H9 (cell line): ENCODE measurements around the gene RNF181. TPM values are rescaled to one million over a fixed set of nuclear protein-coding genes. Genes with fewer than 3 reads are reported as not detected.

Experiments
- DNase-seq: peaks from one replicate; pipeline ENCODE4 v3.0.0-alpha.2; 2017
- H2AFZ ChIP-seq: one replicate; pipeline ENCODE4 v1.6.1; 2013; ENCODE audit warnings: mild to moderate bottlenecking, low read length, control low read depth, moderate library complexity
- H2AK5ac ChIP-seq: 2 replicates; pipeline ENCODE4 v1.6.1; 2013; ENCODE audit warnings: low read length, control low read depth, mixed read lengths; ENCODE audit not compliant: insufficient read length
- H2BK120ac ChIP-seq: one replicate; pipeline ENCODE4 v1.6.1; 2013; ENCODE audit warnings: low read depth, mild to moderate bottlenecking, low read length, control low read depth, inconsistent platforms; ENCODE audit not compliant: poor library complexity, severe bottlenecking
- H2BK12ac ChIP-seq: 2 replicates; pipeline ENCODE4 v1.6.1; 2013; ENCODE audit warnings: low read length, control low read depth, mixed read lengths, low read depth; ENCODE audit not compliant: insufficient read length
- H2BK15ac ChIP-seq: 2 replicates; pipeline ENCODE4 v1.6.1; 2013; ENCODE audit warnings: low read depth, low read length, control low read depth
- H2BK20ac ChIP-seq: one replicate; pipeline ENCODE4 v1.6.1; 2013; ENCODE audit warnings: low read depth, mild to moderate bottlenecking, low read length, control low read depth, inconsistent platforms; ENCODE audit not compliant: poor library complexity, severe bottlenecking
- H2BK5ac ChIP-seq: 2 replicates; pipeline ENCODE4 v1.6.1; 2013; ENCODE audit warnings: low read length, control low read depth, mixed read lengths; ENCODE audit not compliant: insufficient read length
- H3K14ac ChIP-seq: 2 replicates; pipeline ENCODE4 v1.6.1; 2013; ENCODE audit warnings: low read length, control low read depth; ENCODE audit not compliant: insufficient read depth
- H3K18ac ChIP-seq: 2 replicates; pipeline ENCODE4 v1.6.1; 2013; ENCODE audit warnings: low read depth, mild to moderate bottlenecking, mixed read lengths, low read length, control low read depth; ENCODE audit not compliant: insufficient read length
- H3K23ac ChIP-seq: 2 replicates; pipeline ENCODE4 v1.6.1; 2013; ENCODE audit warnings: low read length, control low read depth, mixed read lengths, low read depth; ENCODE audit not compliant: insufficient read length
- H3K23me2 ChIP-seq: 2 replicates; pipeline ENCODE4 v1.6.1; 2013; ENCODE audit warnings: low read depth, mild to moderate bottlenecking, mixed read lengths, low read length, control low read depth; ENCODE audit not compliant: insufficient read length, poor library complexity, severe bottlenecking
- H3K27ac ChIP-seq: 2 replicates; pipeline ENCODE4 v1.5.1; 2013; ENCODE audit warnings: low read length, control low read depth, mixed read lengths, low read depth; ENCODE audit not compliant: insufficient read length
- H3K27me3 ChIP-seq: 2 replicates; pipeline ENCODE4 v1.6.1; 2013; ENCODE audit warnings: low read length, control low read depth, inconsistent platforms; ENCODE audit not compliant: insufficient read depth
- H3K4ac ChIP-seq: 2 replicates; pipeline ENCODE4 v1.6.1; 2013; ENCODE audit warnings: low read depth, mild to moderate bottlenecking, control low read depth, inconsistent platforms, low read length, moderate library complexity
- H3K4me1 ChIP-seq: 2 replicates; pipeline ENCODE4 v1.6.1; 2013; ENCODE audit warnings: low read length, control low read depth, inconsistent platforms; ENCODE audit not compliant: insufficient read depth
- H3K4me2 ChIP-seq: 2 replicates; pipeline ENCODE4 v1.6.1; 2013; ENCODE audit warnings: low read length, control low read depth, mixed read lengths; ENCODE audit not compliant: insufficient read length, insufficient read depth
- H3K56ac ChIP-seq: 2 replicates; pipeline ENCODE4 v1.6.1; 2013; ENCODE audit warnings: low read depth, mild to moderate bottlenecking, mixed read lengths, low read length, control low read depth; ENCODE audit not compliant: insufficient read length
- H3K79me1 ChIP-seq: 2 replicates; pipeline ENCODE4 v1.6.1; 2013; ENCODE audit warnings: low read depth, mild to moderate bottlenecking, moderate library complexity, low read length, control low read depth, inconsistent platforms; ENCODE audit not compliant: insufficient read depth, poor library complexity, severe bottlenecking
- H3K79me2 ChIP-seq: 2 replicates; pipeline ENCODE4 v1.6.1; 2013; ENCODE audit warnings: low read length, control low read depth, inconsistent platforms; ENCODE audit not compliant: insufficient read depth
- H3K9ac ChIP-seq: 2 replicates; pipeline ENCODE4 v1.6.1; 2013; ENCODE audit warnings: low read length, control low read depth, mixed read lengths; ENCODE audit not compliant: insufficient read length; ENCODE audit errors: extremely low read depth
- H3K9me3 ChIP-seq: one replicate; pipeline ENCODE4 v1.6.1; 2013; ENCODE audit warnings: low read depth, low read length, inconsistent platforms; ENCODE audit not compliant: control insufficient read depth
- H3T11ph ChIP-seq: one replicate; pipeline ENCODE4 v1.6.1; 2013; ENCODE audit warnings: mild to moderate bottlenecking, low read length, control low read depth, inconsistent platforms
- H4K20me1 ChIP-seq: one replicate; pipeline ENCODE4 v1.6.1; 2013; ENCODE audit not compliant: control insufficient read depth, insufficient read length, insufficient read depth
- H4K5ac ChIP-seq: 2 replicates; pipeline ENCODE4 v1.6.1; 2013; ENCODE audit warnings: low read depth, mild to moderate bottlenecking, mixed read lengths, low read length, control low read depth; ENCODE audit not compliant: insufficient read length
- H4K8ac ChIP-seq: replicated peaks from 2 replicates; pipeline ENCODE4 v1.6.1; 2013; ENCODE audit warnings: low read length, control low read depth, mixed read lengths, low read depth; ENCODE audit not compliant: insufficient read length
- H4K91ac ChIP-seq: 2 replicates; pipeline ENCODE4 v1.6.1; 2013; ENCODE audit warnings: low read depth, mild to moderate bottlenecking, moderate library complexity, mixed read lengths, low read length, control low read depth; ENCODE audit not compliant: insufficient read length
- H3K27ac Mint-ChIP-seq, 3 experiments: 2 replicates in 2 of 3; 3 replicates in 1 of 3; pipeline ENCODE4 v1.8.0; 2020 to 2021; ENCODE audit warnings: mixed read lengths in 3 of 3, mild to moderate bottlenecking in 1 of 3, moderate library complexity in 1 of 3
- H3K27me3 Mint-ChIP-seq: 2 replicates; pipeline ENCODE4 v1.8.0; 2021; ENCODE audit warnings: low read depth, mild to moderate bottlenecking, moderate library complexity, mixed read lengths
- H3K36me3 Mint-ChIP-seq, 3 experiments: 2 replicates in 2 of 3; 3 replicates in 1 of 3; pipeline ENCODE4 v1.8.0; 2020 to 2021; ENCODE audit warnings: low read depth in 3 of 3, mixed read lengths in 3 of 3; ENCODE audit not compliant: insufficient read depth in 1 of 3
- H3K4me1 Mint-ChIP-seq, 2 experiments: 2 replicates each; pipeline ENCODE4 v1.8.0; 2020; ENCODE audit warnings: mixed read lengths in 2 of 2
- H3K4me3 Mint-ChIP-seq, 2 experiments: 2 replicates in 1 of 2; 3 replicates in 1 of 2; pipeline ENCODE4 v1.8.0; 2020 to 2021; ENCODE audit warnings: mild to moderate bottlenecking in 2 of 2, mixed read lengths in 2 of 2, moderate library complexity in 1 of 2
- H3K9me3 Mint-ChIP-seq, 2 experiments: 2 replicates in 1 of 2; 3 replicates in 1 of 2; pipeline ENCODE4 v1.8.0; 2020; ENCODE audit warnings: mild to moderate bottlenecking in 2 of 2, mixed read lengths in 2 of 2, moderate library complexity in 1 of 2
- CTCF ChIP-seq: fragments of 200-600 bp; sonication (generic); conservative IDR thresholded peaks from 3 replicates; pipeline ENCODE4 v1.8.0; 2021; ENCODE audit warnings: antibody characterized with exemption, mild to moderate bottlenecking
- WGBS: extraction: QIAGEN DNeasy Blood & Tissue Kit; methylation state at CpG from one replicate; pipeline ENCODE4 v1.1.7; 2013; ENCODE audit warnings: missing lambda C conversion rate, low lambda C conversion rate, mixed read lengths; ENCODE audit not compliant: insufficient read length; ENCODE audit errors: extremely low coverage; 5-methylcytosine and 5-hydroxymethylcytosine counted together
- total RNA-seq: library from RNA; stranded (reverse); gene quantifications from 2 replicates; pipeline ENCODE4 v1.2.1, GENCODE V29; 2021

The RNF181 gene
- total RNA-seq, 1 experiment from 2014 or later: 122 TPM

GRCh38 chr2:85606116-85606455 lies 10.5 kb downstream of the RNF181 start:
- no peak overlapping the region for H4K5ac ChIP-seq
- H2AFZ ChIP-seq: no peak overlapping the region
- H3K9me3 ChIP-seq: no peaks in the 10 kb centered on the region
- no peak for TF ChIP-seq CTCF
- H3K4me1 Mint-ChIP-seq: peaks cover 20 to 25% of the 10 kb centered on the region in 2 experiments
- H2BK15ac ChIP-seq: no peak overlapping the region
- H3K36me3 Mint-ChIP-seq: peaks cover 15 to 41% (median 26%) of the 10 kb centered on the region in 3 experiments; a peak in 6 of 7 replicates
- peak overlapping the region in 1 of 3 experiments; percentile 71; a peak in 1 of 7 replicates for H3K27ac Mint-ChIP-seq
- no peaks in the 10 kb centered on the region for H3K79me1 ChIP-seq
- peaks cover 3% of the 10 kb centered on the region; the same call in 1 of the 2 replicates for H3K4me1 ChIP-seq
- H2AK5ac ChIP-seq: no peak overlapping the region
- H2BK20ac ChIP-seq: no peak overlapping the region
- H3K18ac ChIP-seq: no peak overlapping the region
- no peak overlapping the region for H3K14ac ChIP-seq
- H3K27me3 ChIP-seq: no peaks in the 10 kb centered on the region
- no peak for DNase-seq
- no peak overlapping the region for H3K4ac ChIP-seq
- H3K27ac ChIP-seq: no peak overlapping the region
- no peak overlapping the region for H3K56ac ChIP-seq
- no peak overlapping the region for H3K9ac ChIP-seq
- no CpG with 5 or more reads among the region's 7 CpGs for WGBS
- H3K4me3 Mint-ChIP-seq: no peak overlapping the region
- H2BK120ac ChIP-seq: no peak overlapping the region
- H4K8ac ChIP-seq: no peak overlapping the region
- peaks cover 5% of the 10 kb centered on the region for H3K23me2 ChIP-seq
- no peaks in the 10 kb centered on the region for H4K20me1 ChIP-seq
- no peaks in the 10 kb centered on the region for H3K9me3 Mint-ChIP-seq
- no peak overlapping the region for H2BK12ac ChIP-seq
- H4K91ac ChIP-seq: no peak overlapping the region
- H3K4me2 ChIP-seq: no peak overlapping the region
- no peaks in the 10 kb centered on the region for H3K27me3 Mint-ChIP-seq
- peaks cover 3% of the 10 kb centered on the region; the same call in 1 of the 2 replicates for H3K79me2 ChIP-seq
- no peak overlapping the region for H3T11ph ChIP-seq
- no peak overlapping the region for H3K23ac ChIP-seq
- no peak overlapping the region for H2BK5ac ChIP-seq
